ENCODE data around the gene HIVEP3. TPM values are rescaled to one million over a fixed set of nuclear protein-coding genes. Genes with fewer than 3 reads are reported as not detected.

The HIVEP3 gene
- total RNA-seq, 1 experiment from 2014 or later, result 6.0 TPM

DNA sequence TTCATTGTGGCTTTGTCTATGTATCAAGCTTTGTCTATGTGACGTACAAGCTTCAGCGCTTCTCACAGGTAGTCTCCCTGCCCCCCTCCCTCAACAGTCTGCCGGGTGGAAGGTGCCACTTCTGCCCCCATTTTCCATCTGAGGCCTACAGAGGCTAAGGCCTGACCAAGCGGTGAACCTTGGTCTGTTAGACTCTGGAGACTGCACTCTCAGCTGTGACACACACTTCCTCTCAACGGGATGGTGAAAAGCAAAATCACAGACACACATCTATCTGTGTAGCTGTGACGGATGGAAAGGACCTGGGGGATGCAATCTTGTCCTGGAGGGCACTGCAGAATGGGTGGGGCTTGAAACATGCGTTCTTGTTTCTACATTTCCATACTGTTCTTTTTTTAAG is 281.4 kb downstream of the HIVEP3 start:
- ATAC-seq (no peak), DNase-seq (ENCODE audit: low read depth, low spot score) (no peak)
- TF ChIP-seq, protein P1, sequence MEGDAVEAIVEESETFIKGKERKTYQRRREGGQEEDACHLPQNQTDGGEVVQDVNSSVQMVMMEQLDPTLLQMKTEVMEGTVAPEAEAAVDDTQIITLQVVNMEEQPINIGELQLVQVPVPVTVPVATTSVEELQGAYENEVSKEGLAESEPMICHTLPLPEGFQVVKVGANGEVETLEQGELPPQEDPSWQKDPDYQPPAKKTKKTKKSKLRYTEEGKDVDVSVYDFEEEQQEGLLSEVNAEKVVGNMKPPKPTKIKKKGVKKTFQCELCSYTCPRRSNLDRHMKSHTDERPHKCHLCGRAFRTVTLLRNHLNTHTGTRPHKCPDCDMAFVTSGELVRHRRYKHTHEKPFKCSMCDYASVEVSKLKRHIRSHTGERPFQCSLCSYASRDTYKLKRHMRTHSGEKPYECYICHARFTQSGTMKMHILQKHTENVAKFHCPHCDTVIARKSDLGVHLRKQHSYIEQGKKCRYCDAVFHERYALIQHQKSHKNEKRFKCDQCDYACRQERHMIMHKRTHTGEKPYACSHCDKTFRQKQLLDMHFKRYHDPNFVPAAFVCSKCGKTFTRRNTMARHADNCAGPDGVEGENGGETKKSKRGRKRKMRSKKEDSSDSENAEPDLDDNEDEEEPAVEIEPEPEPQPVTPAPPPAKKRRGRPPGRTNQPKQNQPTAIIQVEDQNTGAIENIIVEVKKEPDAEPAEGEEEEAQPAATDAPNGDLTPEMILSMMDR (IDR thresholded peaks at IDR 0.05), result no peak
- TF ChIP-seq TCF7L2 (IDR thresholded peaks at IDR 0.05; ENCODE audit: low read depth, low read length), result no peak
- TF ChIP-seq SIN3A (IDR thresholded peaks at IDR 0.05; ENCODE audit: borderline replicate concordance, insufficient read depth, low read depth, low read length), result no peak
- TF ChIP-seq, protein P2, sequence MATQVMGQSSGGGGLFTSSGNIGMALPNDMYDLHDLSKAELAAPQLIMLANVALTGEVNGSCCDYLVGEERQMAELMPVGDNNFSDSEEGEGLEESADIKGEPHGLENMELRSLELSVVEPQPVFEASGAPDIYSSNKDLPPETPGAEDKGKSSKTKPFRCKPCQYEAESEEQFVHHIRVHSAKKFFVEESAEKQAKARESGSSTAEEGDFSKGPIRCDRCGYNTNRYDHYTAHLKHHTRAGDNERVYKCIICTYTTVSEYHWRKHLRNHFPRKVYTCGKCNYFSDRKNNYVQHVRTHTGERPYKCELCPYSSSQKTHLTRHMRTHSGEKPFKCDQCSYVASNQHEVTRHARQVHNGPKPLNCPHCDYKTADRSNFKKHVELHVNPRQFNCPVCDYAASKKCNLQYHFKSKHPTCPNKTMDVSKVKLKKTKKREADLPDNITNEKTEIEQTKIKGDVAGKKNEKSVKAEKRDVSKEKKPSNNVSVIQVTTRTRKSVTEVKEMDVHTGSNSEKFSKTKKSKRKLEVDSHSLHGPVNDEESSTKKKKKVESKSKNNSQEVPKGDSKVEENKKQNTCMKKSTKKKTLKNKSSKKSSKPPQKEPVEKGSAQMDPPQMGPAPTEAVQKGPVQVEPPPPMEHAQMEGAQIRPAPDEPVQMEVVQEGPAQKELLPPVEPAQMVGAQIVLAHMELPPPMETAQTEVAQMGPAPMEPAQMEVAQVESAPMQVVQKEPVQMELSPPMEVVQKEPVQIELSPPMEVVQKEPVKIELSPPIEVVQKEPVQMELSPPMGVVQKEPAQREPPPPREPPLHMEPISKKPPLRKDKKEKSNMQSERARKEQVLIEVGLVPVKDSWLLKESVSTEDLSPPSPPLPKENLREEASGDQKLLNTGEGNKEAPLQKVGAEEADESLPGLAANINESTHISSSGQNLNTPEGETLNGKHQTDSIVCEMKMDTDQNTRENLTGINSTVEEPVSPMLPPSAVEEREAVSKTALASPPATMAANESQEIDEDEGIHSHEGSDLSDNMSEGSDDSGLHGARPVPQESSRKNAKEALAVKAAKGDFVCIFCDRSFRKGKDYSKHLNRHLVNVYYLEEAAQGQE (IDR thresholded peaks at IDR 0.05; ENCODE audit: insufficient read depth in 1 of 2, low read depth in 2 of 2, low read length in 1 of 2), result no peak
- no peak for TF ChIP-seq POLR2AphosphoS5 (IDR thresholded peaks at IDR 0.05; ENCODE audit: low read depth, low read length)
- Histone ChIP-seq H3K4me3 (ENCODE audit: low read depth in 2 of 2, low read length in 2 of 2) (no peak overlapping the region), H3K27ac (ENCODE audit: low read length) (no peak overlapping the region), H3K4me1 (ENCODE audit: control insufficient read depth, insufficient read depth, low read length) (no peaks in the 10 kb centered on the region), H3K9me3 (ENCODE audit: control insufficient read depth, insufficient read depth, low read depth, low read length) (no peaks in the 10 kb centered on the region), H3K27me3 (ENCODE audit: control insufficient read depth, insufficient read depth, low read length) (no peaks in the 10 kb centered on the region), H3K36me3 (ENCODE audit: control insufficient read depth, insufficient read depth, low read length) (no peaks in the 10 kb centered on the region; the same call in 1 of the 2 replicates)
- CTCF ChIA-PET, result no interaction called here
- intact Hi-C loops (cut with micrococcal nuclease; ENCODE audit: unreplicated experiment), result no loop called here
- in situ Hi-C loops (cut with HindIII; ENCODE audit: low pct_unique_long_range_greater_than_20kb, low sequenced_read_pairs), result no loop called here
- POLR2A ChIA-PET, result no interaction called here
- BruUV-seq (replicated peaks), result no TSS peak

DNA sequence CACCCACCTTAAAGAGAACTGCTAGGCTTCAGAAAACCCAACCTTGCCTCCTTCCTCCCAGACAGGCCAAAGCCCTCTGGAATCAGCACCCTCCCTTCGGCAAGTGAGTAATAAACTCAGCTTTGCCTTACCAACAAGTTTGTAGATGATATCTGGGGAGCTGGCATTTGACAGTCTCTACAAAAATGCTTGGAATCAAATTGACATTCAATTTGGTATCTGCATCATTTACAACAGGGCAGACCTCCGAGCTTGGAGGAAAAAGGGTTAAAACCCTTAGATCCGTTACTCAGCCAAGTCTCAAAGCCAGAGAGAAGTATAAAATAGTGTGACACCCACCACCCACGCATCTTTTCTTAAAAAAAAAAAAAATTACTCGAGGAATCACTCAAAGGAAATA is 285.0 kb downstream of the HIVEP3 start:
- CTCF ChIA-PET, result no interaction called here
- H3K36me3 ChIP-seq (ENCODE audit: control insufficient read depth, insufficient read depth, low read length), result no peaks in the 10 kb centered on the region; the same call in 1 of the 2 replicates
- H3K9me3 ChIP-seq (ENCODE audit: control insufficient read depth, insufficient read depth, low read depth, low read length), result no peaks in the 10 kb centered on the region
- no TSS peak for BruUV-seq (replicated peaks)
- in situ Hi-C loops (cut with HindIII; ENCODE audit: low pct_unique_long_range_greater_than_20kb, low sequenced_read_pairs), result no loop called here
- ATAC-seq (no peak), DNase-seq (ENCODE audit: low read depth, low spot score) (no peak)
- H3K27me3 ChIP-seq (ENCODE audit: control insufficient read depth, insufficient read depth, low read length), result no peaks in the 10 kb centered on the region
- POLR2A ChIA-PET, result no interaction called here
- H3K4me1 ChIP-seq (ENCODE audit: control insufficient read depth, insufficient read depth, low read length), result no peaks in the 10 kb centered on the region
- no peak overlapping the region for H3K4me3 ChIP-seq (ENCODE audit: low read depth in 2 of 2, low read length in 2 of 2)
- intact Hi-C loops (cut with micrococcal nuclease; ENCODE audit: unreplicated experiment), result no loop called here
- TF ChIP-seq POLR2AphosphoS5 (IDR thresholded peaks at IDR 0.05; ENCODE audit: low read depth, low read length), result no peak
- TF ChIP-seq SIN3A (IDR thresholded peaks at IDR 0.05; ENCODE audit: borderline replicate concordance, insufficient read depth, low read depth, low read length), result no peak
- H3K27ac ChIP-seq (ENCODE audit: low read length), result no peak overlapping the region

DNA sequence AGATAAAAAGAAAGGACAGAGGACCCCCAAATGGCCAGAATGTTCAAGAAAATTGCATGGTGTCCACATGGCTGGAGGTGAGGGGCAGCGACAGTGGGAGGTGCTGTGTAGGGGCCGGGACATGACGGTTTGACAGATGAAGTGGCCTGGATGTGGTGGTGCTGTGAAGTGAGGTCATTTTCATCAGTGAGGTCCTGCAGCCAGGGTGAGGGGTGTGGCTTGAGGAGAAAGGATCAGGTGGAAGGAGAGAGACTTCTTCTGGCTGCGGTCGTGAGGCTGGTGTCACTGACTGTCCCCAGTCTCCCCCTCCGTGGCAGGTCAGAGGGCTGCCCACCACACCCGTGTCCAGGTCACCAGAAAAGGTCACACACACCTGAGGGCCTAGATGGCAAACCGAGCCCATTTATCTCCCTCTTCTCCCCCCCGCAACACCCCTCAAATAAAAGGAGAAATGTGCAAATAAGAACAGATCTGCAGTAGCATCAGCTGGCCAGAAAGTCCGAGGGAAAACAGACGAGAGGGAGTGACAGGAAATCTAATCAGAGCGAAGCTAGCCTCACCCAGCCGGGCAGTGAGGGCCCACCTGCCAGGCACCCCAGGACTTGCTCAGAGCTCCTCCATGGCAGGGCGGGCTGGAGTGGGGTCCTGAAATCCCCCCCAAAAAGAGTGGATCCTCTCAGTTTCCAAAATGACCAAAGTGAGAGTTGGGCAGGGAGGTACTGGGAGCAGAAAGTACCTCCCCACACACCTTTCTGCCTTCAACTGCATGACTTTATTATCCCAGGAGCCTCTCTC is 285.7 kb downstream of the HIVEP3 start:
- Histone ChIP-seq H3K4me3 (ENCODE audit: low read depth in 2 of 2, low read length in 2 of 2) (no peak overlapping the region), H3K36me3 (ENCODE audit: control insufficient read depth, insufficient read depth, low read length) (no peaks in the 10 kb centered on the region; the same call in 1 of the 2 replicates), H3K27me3 (ENCODE audit: control insufficient read depth, insufficient read depth, low read length) (no peaks in the 10 kb centered on the region), H3K4me1 (ENCODE audit: control insufficient read depth, insufficient read depth, low read length) (no peaks in the 10 kb centered on the region), H3K27ac (ENCODE audit: low read length) (no peak overlapping the region), H3K9me3 (ENCODE audit: control insufficient read depth, insufficient read depth, low read depth, low read length) (no peaks in the 10 kb centered on the region)
- intact Hi-C loops (cut with micrococcal nuclease; ENCODE audit: unreplicated experiment) (no loop called here), in situ Hi-C loops (cut with HindIII; ENCODE audit: low pct_unique_long_range_greater_than_20kb, low sequenced_read_pairs) (no loop called here)
- ChIA-PET POLR2A (no interaction called here), CTCF (no interaction called here)
- no peak for ATAC-seq
- no peak for DNase-seq (ENCODE audit: low read depth, low spot score)
- no TSS peak for BruUV-seq (replicated peaks)
- TF ChIP-seq, protein P2 (IDR thresholded peaks at IDR 0.05; ENCODE audit: insufficient read depth in 1 of 2, low read depth in 2 of 2, low read length in 1 of 2), result no peak
- TF ChIP-seq POLR2AphosphoS5 (IDR thresholded peaks at IDR 0.05; ENCODE audit: low read depth, low read length) (no peak), SIN3A (IDR thresholded peaks at IDR 0.05; ENCODE audit: borderline replicate concordance, insufficient read depth, low read depth, low read length) (no peak), TCF7L2 (IDR thresholded peaks at IDR 0.05; ENCODE audit: low read depth, low read length) (no peak)
- TF ChIP-seq, protein P1 (IDR thresholded peaks at IDR 0.05), result no peak

Data from Panc1 (cell line).